ENCODE results near the gene NPIPB2. TPM values are rescaled to one million over a fixed set of nuclear protein-coding genes. Genes with fewer than 3 reads are reported as not detected.
A peak's percentile ranks its signal among the peaks of the same experiment; 100 is the strongest.

NPIPB2 gene
- total RNA-seq, 1 experiment from 2014 or later, result 17.2 TPM

DNA sequence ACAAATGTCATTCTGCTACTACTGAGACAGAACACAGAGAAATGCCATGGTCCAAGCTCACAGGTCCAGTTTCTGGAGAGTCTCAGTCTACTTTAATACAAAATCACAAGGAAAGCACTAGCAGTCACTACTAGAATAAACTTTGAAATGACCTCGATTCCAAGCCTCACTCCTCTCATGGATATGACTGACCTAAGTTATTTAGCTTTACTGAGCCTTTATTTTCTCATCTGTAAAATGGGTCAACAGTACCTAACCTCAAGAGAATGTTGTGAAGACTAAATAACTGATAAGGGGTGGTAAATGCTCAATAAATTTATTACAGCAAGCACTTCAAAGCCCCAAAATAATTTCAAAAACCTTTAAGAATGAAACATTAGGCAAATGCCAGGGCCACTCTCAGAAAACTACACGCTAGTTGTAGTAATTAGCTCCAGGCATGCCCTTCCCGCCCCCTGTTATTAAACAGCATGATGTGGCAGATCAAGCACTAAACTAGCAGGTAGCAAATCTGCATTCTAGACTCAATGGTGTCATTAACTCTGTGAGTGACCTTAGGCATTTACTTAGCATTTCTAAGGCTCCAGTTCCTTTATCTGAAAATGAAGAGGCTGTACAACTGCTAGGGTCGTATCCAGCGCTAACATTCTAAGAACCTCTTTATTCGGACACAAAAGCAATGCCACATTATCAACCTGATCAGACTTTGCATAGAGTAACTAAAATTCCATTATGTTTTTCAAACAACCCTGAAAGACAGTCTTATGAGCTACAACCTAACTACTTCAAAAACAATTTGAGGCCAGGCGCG is 34.5 kb downstream of the NPIPB2 start:
- Mint-ChIP-seq H3K36me3 (ENCODE audit: insufficient read depth, unreplicated experiment) (peaks cover 7% of the 10 kb centered on the region), H3K4me3 (ENCODE audit: unreplicated experiment) (no peak overlapping the region), H3K4me1 (ENCODE audit: insufficient read depth, unreplicated experiment) (peaks cover 17% of the 10 kb centered on the region), H3K27ac (ENCODE audit: low read depth, unreplicated experiment) (no peak overlapping the region), H3K9me3 (ENCODE audit: unreplicated experiment) (no peaks in the 10 kb centered on the region), H3K27me3 (ENCODE audit: insufficient read depth, unreplicated experiment) (no peaks in the 10 kb centered on the region)
- ChIA-PET CTCF (interaction anchor here (0.6 to 0.7 kb wide), 2 partner anchors 109 to 169 kb away, joined by 3 read pairs; no protein-coding TSS in a partner anchor), POLR2A (interaction anchor here (0.6 to 1.3 kb wide), 3 partner anchors 8 to 157 kb away, joined by 3 to 4 read pairs (median 3); partner anchors contain the start of genes GSPT1 and SNX29)
- DNase-seq (ENCODE audit: unreplicated experiment), result no peak
- intact Hi-C loops (cut with micrococcal nuclease), result no loop called here
- TF ChIP-seq, protein P1, sequence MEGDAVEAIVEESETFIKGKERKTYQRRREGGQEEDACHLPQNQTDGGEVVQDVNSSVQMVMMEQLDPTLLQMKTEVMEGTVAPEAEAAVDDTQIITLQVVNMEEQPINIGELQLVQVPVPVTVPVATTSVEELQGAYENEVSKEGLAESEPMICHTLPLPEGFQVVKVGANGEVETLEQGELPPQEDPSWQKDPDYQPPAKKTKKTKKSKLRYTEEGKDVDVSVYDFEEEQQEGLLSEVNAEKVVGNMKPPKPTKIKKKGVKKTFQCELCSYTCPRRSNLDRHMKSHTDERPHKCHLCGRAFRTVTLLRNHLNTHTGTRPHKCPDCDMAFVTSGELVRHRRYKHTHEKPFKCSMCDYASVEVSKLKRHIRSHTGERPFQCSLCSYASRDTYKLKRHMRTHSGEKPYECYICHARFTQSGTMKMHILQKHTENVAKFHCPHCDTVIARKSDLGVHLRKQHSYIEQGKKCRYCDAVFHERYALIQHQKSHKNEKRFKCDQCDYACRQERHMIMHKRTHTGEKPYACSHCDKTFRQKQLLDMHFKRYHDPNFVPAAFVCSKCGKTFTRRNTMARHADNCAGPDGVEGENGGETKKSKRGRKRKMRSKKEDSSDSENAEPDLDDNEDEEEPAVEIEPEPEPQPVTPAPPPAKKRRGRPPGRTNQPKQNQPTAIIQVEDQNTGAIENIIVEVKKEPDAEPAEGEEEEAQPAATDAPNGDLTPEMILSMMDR (IDR thresholded peaks at IDR 0.05; ENCODE audit: unreplicated experiment), result no peak
- BruUV-seq (replicated peaks), result no TSS peak

DNA sequence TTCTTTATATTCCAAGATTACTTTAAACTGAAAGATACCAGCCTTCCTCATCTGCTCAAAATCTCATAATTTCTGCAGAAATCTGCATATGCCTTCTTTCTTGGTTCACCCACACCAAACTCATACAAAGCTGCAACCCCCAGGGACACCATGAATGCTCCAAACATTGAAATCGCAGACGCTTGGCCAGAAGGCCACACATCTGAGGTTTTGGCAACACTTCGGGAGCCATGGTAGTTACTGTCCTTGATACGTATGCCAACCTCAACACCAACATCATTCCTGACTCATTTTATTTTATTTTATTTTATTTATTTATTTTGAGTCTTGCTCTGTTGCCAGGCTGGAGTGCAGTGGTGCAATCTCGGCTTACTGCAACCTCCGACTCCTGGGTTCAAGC is 37.9 kb downstream of the NPIPB2 start:
- Mint-ChIP-seq H3K4me1 (ENCODE audit: insufficient read depth, unreplicated experiment) (peaks cover 12% of the 10 kb centered on the region), H3K27ac (ENCODE audit: low read depth, unreplicated experiment) (no peak overlapping the region), H3K27me3 (ENCODE audit: insufficient read depth, unreplicated experiment) (no peaks in the 10 kb centered on the region), H3K9me3 (ENCODE audit: unreplicated experiment) (no peaks in the 10 kb centered on the region), H3K36me3 (ENCODE audit: insufficient read depth, unreplicated experiment) (peaks cover 14% of the 10 kb centered on the region), H3K4me3 (ENCODE audit: unreplicated experiment) (no peak overlapping the region)
- ChIA-PET POLR2A (interaction anchor here (2.9 kb wide), 1 partner anchor 10 kb away, joined by 10 read pairs; no protein-coding TSS in a partner anchor), CTCF (no interaction called here)
- TF ChIP-seq, protein P1 (IDR thresholded peaks at IDR 0.05; ENCODE audit: unreplicated experiment), result no peak
- DNase-seq (ENCODE audit: unreplicated experiment), result peak; percentile 16
- BruUV-seq (replicated peaks), result no TSS peak
- intact Hi-C loops (cut with micrococcal nuclease), result no loop called here

DNA sequence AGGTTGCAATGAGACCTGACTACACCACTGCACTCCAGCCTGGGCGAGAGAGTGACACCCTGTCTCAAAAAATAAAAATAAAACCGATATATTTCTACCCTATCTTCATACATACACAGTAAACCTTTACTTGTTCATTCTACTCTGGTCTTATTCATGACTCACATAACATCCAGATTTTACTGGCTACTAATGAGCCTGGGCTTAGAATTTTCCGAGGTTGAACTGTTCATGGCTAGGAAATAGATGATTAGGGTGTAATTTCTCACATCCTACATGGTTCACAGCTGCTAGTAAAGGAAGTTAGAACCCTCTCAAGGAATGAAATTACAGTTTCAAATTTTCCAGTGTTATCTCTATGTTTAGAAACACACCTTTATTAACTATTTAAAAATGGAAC is 40.8 kb downstream of the NPIPB2 start:
- TF ChIP-seq, protein P1 (IDR thresholded peaks at IDR 0.05; ENCODE audit: unreplicated experiment), result no peak
- H3K4me3 Mint-ChIP-seq (ENCODE audit: unreplicated experiment), result no peak overlapping the region
- DNase-seq (ENCODE audit: unreplicated experiment), result peak; percentile 4
- no peaks in the 10 kb centered on the region for H3K9me3 Mint-ChIP-seq (ENCODE audit: unreplicated experiment)
- no TSS peak for BruUV-seq (replicated peaks)
- ChIA-PET POLR2A (interaction anchor here (1.1 to 1.3 kb wide), 2 partner anchors 14 to 103 kb away, joined by 3 to 4 read pairs; partner anchors contain the start of gene GSPT1), CTCF (interaction anchor here (0.6 to 1.7 kb wide), 4 partner anchors 15 to 369 kb away, joined by 3 to 4 read pairs (median 4); partner anchors contain the start of genes GSPT1 and ZC3H7A)
- H3K27ac Mint-ChIP-seq (ENCODE audit: low read depth, unreplicated experiment), result no peak overlapping the region
- H3K4me1 Mint-ChIP-seq (ENCODE audit: insufficient read depth, unreplicated experiment), result peaks cover 20% of the 10 kb centered on the region
- no peaks in the 10 kb centered on the region for H3K27me3 Mint-ChIP-seq (ENCODE audit: insufficient read depth, unreplicated experiment)
- peaks cover 32% of the 10 kb centered on the region for H3K36me3 Mint-ChIP-seq (ENCODE audit: insufficient read depth, unreplicated experiment)
- intact Hi-C loops (cut with micrococcal nuclease), result no loop called here

DNA sequence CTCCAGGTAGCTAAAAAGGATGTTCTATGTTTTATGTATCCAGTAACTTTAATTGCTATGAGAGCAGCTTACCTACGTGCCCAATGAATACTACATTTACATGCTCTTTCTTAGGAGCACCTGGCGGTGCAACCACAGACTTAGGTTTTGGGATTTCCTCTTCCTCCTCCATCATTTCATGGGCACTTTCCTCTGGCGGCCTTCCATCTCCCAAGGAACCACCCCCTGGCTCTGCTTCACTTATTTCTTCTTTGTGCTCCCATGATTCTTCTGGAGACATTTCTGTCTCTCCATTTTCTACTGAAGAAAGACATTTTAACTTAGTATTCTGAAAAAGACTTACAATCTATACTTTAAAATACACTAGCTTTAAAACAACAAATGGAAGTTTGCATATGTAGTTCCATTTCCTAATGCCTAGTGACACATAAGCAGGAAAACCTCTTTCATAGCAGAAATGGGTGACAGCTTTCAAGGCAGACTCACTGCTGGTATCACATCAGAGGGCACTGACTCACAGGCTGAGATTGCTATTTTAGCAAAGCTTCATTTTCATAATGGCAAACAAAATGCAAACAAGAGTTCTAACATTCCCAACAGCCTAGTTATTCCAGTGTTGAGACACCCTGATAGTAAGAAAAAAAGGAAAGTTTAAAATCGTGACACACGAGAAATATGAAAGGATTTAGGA is 45.2 kb downstream of the NPIPB2 start:
- ChIA-PET CTCF (interaction anchor here (0.7 to 1.0 kb wide), 2 partner anchors 11 to 116 kb away, joined by 3 to 5 read pairs; no protein-coding TSS in a partner anchor), POLR2A (interaction anchor here (1.1 to 2.9 kb wide), 3 partner anchors 16 to 20 kb away, joined by 3 to 7 read pairs (median 3); partner anchors contain the start of gene GSPT1)
- H3K27me3 Mint-ChIP-seq (ENCODE audit: insufficient read depth, unreplicated experiment), result no peaks in the 10 kb centered on the region
- H3K4me3 Mint-ChIP-seq (ENCODE audit: unreplicated experiment), result no peak overlapping the region
- intact Hi-C loops (cut with micrococcal nuclease), result loop anchor here (5.0 kb wide), 1 partner anchor 171 kb away; no protein-coding TSS in a partner anchor
- BruUV-seq (replicated peaks), result no TSS peak
- DNase-seq (ENCODE audit: unreplicated experiment), result peak; percentile 21
- H3K4me1 Mint-ChIP-seq (ENCODE audit: insufficient read depth, unreplicated experiment), result peaks cover 16% of the 10 kb centered on the region
- H3K27ac Mint-ChIP-seq (ENCODE audit: low read depth, unreplicated experiment), result no peak overlapping the region
- H3K9me3 Mint-ChIP-seq (ENCODE audit: unreplicated experiment), result no peaks in the 10 kb centered on the region
- peaks cover 61% of the 10 kb centered on the region for H3K36me3 Mint-ChIP-seq (ENCODE audit: insufficient read depth, unreplicated experiment)
- TF ChIP-seq, protein P1 (IDR thresholded peaks at IDR 0.05; ENCODE audit: unreplicated experiment), result no peak

All from MCF 10A (cell line).